IPS-18c (cell line): Measurements from ENCODE around the gene TWNK.
"Not testable (repeated sequence)": the region's sequence is repeated elsewhere in the genome, so short reads cannot be mapped to it uniquely, and the experiment has no call there.

ENCODE experiments used
- H3K4me3 ChIP-seq: 2 replicates; pipeline ENCODE4 v1.7.0; 2013; ENCODE audit warnings: low read depth, mild to moderate bottlenecking, low read length, moderate library complexity; ENCODE audit not compliant: insufficient read depth
- H3K9me3 ChIP-seq: one replicate; pipeline ENCODE4 v1.6.1; 2013; ENCODE audit warnings: mild to moderate bottlenecking, low read length, moderate library complexity; ENCODE audit not compliant: control insufficient read depth, insufficient read depth

TWNK gene

GRCh38 chr10:101031796-101032636 is 44.7 kb downstream of the TWNK start:
- peak overlapping the region; percentile 69 for H3K4me3 ChIP-seq
- no peaks in the 10 kb centered on the region for H3K9me3 ChIP-seq

DNA sequence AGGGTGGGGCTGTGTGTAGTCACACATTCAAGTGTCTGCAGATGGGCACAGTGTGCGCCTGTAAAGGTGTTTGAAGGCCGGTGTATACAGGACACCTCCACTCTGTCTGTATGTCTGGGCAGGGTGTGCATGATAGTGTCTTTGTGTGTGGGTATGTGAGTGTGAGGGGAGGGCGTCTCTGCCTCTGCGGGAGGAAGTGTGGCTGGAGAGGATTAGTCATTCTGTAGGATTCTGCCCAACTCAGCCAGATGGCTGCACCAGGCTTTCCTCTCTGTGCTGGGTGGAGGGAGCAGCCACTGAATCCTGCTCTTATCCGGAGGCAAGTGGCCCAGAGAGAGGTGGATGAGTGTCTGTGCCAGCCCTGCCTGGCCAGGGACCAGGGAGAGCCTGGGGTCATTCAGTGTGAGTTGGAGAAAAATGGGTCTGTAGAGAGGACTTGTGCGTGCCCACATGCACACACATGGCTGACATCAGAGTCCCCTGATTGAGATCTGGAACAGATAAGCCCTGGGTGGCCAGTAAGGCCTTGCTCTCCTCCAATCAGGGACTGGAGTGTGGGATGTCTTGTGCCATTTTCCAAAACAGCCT is 45.4 kb downstream of the TWNK start:
- no peaks in the 10 kb centered on the region for H3K9me3 ChIP-seq
- H3K4me3 ChIP-seq, result peak overlapping the region; percentile 69; the same call in 1 of the 2 replicates

GRCh38 chr10:101033276-101033675 is 45.9 kb downstream of the TWNK start:
- Histone ChIP-seq H3K9me3 (no peaks in the 10 kb centered on the region), H3K4me3 (no peak overlapping the region)

GRCh38 chr10:101034404-101034803 is 47.1 kb downstream of the TWNK start:
- H3K4me3 ChIP-seq, H3K9me3 ChIP-seq: not testable (repeated sequence)

DNA sequence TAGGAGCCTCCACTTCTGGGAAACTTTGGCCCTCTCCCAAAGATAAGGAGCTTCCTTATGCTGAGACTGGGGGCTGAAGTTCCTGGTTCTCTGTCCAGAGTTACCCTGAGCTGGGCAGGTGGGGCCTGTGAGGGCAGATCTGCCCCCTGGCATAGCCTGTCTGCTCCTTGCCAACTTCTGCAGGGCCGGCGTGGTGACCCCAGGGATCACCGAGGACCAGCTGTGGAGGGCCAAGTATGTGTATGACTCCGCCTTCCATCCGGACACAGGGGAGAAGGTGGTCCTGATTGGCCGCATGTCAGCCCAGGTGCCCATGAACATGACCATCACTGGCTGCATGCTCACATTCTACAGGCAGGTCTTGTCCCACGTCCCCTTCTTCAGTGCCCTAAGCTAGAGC is 48.0 kb downstream of the TWNK start:
- Histone ChIP-seq H3K9me3 (no peaks in the 10 kb centered on the region), H3K4me3 (no peak overlapping the region)

DNA sequence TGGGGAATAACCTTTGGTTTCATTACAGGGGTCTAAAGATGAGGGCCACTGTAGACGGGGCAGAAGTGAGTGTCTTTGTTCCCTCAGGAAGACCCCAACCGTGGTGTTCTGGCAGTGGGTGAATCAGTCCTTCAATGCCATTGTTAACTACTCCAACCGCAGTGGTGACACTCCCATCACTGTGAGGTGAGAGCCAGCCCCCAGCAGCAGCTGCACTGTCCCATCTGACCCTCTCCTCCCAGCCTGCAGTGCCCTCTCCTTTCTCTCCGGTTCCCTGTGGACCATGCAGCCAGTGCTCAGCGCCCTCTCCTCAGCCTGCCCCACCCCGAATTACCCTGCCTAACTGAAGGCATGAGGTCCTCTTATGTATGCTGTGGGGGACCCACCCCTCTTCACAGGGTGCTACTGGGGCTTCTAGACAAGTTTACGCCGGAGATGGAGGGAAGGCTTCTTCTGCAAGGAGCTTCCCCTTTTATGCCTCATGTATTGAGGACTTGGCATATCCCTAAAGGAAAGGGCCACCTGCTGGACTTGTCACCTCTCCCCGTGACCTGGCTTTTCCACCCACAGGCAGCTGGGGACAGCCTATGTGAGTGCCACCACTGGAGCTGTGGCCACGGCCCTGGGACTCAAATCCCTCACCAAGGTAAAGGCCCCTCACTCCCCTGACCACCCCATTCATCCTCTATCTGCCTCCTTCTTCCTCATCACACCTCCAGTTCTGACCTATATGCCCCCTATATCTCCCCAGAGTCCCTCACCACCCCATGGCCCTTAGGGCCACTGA is 48.8 kb downstream of the TWNK start:
- Histone ChIP-seq H3K9me3 (no peaks in the 10 kb centered on the region), H3K4me3 (no peak overlapping the region)

- Histone ChIP-seq H3K4me3 (no peak overlapping the region), H3K9me3 (no peaks in the 10 kb centered on the region)
Observed at GRCh38 chr10:101036726-101037125, 49.4 kb downstream of the TWNK start.

DNA sequence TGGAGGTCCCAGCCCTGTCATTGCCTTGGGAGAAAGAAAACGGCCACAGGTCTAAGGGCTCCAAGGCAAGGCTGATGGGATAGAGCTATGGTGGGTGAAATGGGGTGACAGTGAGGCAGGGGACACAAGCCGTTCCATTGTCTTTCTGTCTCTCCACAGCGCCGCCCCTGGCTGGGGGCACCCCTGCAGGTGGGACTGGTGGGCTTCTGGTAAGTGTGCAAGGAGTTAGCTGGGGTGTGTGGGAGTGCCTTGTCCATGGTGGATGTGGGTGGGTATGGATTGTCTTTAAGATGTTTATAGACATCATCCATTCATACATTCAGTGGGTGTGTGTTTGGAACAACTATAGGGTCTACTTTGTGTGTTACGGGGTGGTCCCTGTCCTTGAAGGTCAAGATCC is 51.1 kb downstream of the TWNK start:
- Histone ChIP-seq H3K9me3 (no peaks in the 10 kb centered on the region), H3K4me3 (no peak overlapping the region)

GRCh38 chr10:101040061-101040460 is 52.7 kb downstream of the TWNK start:
- no peak overlapping the region for H3K4me3 ChIP-seq
- H3K9me3 ChIP-seq, result no peaks in the 10 kb centered on the region

DNA sequence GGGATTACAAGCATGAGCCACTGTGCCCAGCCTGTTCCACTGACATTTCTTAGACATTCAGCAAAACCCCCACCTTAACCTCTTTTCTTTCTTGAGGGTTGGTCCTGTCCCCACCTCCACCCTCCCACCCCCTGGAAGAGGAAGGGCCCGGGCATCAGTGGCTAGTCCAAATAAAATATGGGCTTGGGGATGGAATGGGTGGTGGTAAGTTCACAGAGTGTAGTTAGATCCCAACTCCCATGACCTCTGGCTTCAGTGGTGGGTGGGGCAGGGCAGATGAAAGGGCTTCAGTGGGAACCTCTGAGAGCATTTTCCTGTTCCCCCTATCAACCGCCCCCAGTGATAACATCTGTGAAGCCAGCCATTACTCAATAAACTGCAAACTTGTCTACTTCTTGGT is 53.5 kb downstream of the TWNK start:
- H3K4me3 ChIP-seq, result no peak overlapping the region
- H3K9me3 ChIP-seq, result no peaks in the 10 kb centered on the region

DNA sequence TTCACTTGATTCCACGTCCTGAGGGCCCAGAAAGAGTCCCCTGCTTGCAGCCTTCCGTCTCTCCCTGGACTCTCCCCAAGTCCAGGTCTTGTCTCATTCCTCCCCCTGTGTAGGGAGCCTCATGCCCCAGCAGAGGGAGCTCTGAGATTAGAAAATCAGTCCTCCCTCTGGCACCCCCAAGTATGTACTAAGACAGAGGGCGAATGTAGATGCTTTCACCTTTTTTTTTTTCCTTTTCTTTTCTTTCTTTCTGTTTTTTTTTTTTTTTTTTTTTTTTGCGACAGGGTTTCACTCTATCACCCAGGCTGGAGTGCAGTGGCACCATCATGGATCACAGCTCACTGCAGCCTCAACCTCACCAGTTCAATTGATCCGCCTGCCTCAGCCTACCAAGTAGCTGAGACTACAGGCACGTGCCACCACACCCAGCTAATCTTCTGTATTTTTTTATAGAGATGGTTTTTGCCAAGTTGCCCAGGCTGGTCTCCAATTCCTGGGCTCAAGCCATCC is 54.0 kb downstream of the TWNK start:
- Histone ChIP-seq H3K4me3 (no peak overlapping the region), H3K9me3 (no peaks in the 10 kb centered on the region)

DNA sequence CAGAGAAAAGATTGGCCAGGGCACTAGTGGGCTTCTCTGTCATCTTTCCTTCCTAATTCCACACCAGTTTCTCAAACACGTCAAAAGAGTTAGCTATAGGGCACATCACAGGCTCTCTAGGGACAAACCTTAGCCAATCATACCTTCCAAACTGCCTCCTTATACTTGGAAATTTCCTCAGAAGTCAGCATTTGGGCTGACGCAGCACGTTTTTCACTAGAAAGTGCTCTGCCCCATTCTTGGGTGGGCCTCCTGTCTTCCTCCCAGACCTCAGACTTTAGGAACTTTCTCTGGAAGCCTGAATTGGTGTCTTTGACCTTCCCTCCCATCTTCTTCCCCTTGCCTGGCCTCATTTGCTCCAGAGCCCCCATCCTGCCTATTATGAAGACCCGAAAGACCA is 54.8 kb downstream of the TWNK start:
- 0 out of 2 replicates have a peak overlapping the region, but pooled peaks have one; percentile 62 for H3K4me3 ChIP-seq
- no peaks in the 10 kb centered on the region for H3K9me3 ChIP-seq

- Histone ChIP-seq H3K9me3 (no peaks in the 10 kb centered on the region), H3K4me3 (peak overlapping the region; percentile 62)
Observed at GRCh38 chr10:101042667-101043362, 55.5 kb downstream of the TWNK start.

DNA sequence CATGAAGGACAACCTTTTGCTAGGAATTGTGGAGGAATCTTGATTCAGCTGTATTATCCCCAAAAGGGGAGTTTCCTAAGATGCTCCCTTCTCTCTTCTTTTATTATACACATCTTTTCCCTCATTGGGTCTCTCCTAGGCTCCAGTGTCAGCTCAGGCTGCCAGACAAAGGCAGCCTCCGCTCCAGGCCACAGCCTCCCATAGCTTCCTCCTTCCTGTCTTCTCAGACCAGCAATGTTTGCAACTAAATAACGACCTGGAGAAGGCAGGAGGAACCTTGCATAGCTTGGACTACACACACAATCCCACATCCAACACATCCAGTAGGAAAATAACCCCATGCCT is 56.0 kb downstream of the TWNK start:
- no peaks in the 10 kb centered on the region for H3K9me3 ChIP-seq
- peak overlapping the region; percentile 62; the same call in 1 of the 2 replicates for H3K4me3 ChIP-seq
